SK-N-SH (cell line): ENCODE data around the gene KCNC4. TPM values are rescaled to one million over a fixed set of nuclear protein-coding genes. Genes with fewer than 3 reads are reported as not detected.

ENCODE experiments used
- CTCF ChIP-seq: fragments of 200-600 bp; sonication (generic); IDR thresholded peaks from 2 replicates; pipeline ENCODE4 v1.6.1; 2017; ENCODE audit warnings: antibody characterized with exemption, mild to moderate bottlenecking, moderate library complexity
- NRF1 ChIP-seq: IDR thresholded peaks from 2 replicates; pipeline ENCODE4 v1.6.1; 2012; ENCODE audit warnings: low read depth, mild to moderate bottlenecking, low read length
- SIN3A ChIP-seq: IDR thresholded peaks from 2 replicates; pipeline ENCODE4 v1.6.1; 2012; ENCODE audit warnings: low read depth, mild to moderate bottlenecking, low read length, moderate library complexity, borderline replicate concordance
- YY1 ChIP-seq: IDR thresholded peaks from 2 replicates; pipeline ENCODE4 v1.4.0; 2012; ENCODE audit warnings: low read depth, mild to moderate bottlenecking
- polyA plus RNA-seq, 3 experiments: library from polyadenylated mRNA; depleted of rRNA; stranded (reverse); fragments of >200 nt; gene quantifications; 2 replicates each; pipeline ENCODE4 v1.2.3, GENCODE V29; 2012
- small RNA-seq, 7 experiments: library from RNA; depleted of rRNA; stranded (forward); fragments of <200 nt; gene quantifications; one replicate each; pipeline ENCODE3, GENCODE V24; 2012

KCNC4 gene
- polyA plus RNA-seq, 1 of the 3 experiments (the other 2 are of a cell fraction), result 0.51 TPM

GRCh38 chr1:110259770-110260169 is 49.7 kb downstream of the KCNC4 start (continued):
- TF ChIP-seq CTCF (no peak), SIN3A (no peak), YY1 (no peak), NRF1 (no peak)

Small RNA genes within 50 kb of the gene (small RNA-seq; reads per million reads assigned to genes)
- gene AL137790.1, result 0 reads per million in 7 experiments

Other genes with a start within 250 kb of the KCNC4 start
- 39.7 and 49.0 TPM in 2 replicates for gene AHCYL1, start 225.5 kb upstream of the KCNC4 start, polyA plus RNA-seq (2012; rRNA removed)
- 34.6 and 46.3 TPM in 2 replicates for gene STRIP1, start 175.7 kb upstream of the KCNC4 start, polyA plus RNA-seq (2012; rRNA removed)
- not detected in 2 replicates for gene ALX3, start 139.6 kb upstream of the KCNC4 start, polyA plus RNA-seq (2012; rRNA removed)
- not detected in 2 replicates for gene UBL4B, start 97.9 kb upstream of the KCNC4 start, polyA plus RNA-seq (2012; rRNA removed)
- gene SLC6A17, start 59.8 kb upstream of the KCNC4 start, polyA plus RNA-seq (2012; rRNA removed), result 0.62 and 0.67 TPM in 2 replicates
- gene RBM15, start 129.1 kb downstream of the KCNC4 start, polyA plus RNA-seq (2012; rRNA removed), result 3.8 and 4.7 TPM in 2 replicates
- gene SLC16A4, start 180.7 kb downstream of the KCNC4 start, polyA plus RNA-seq (2012; rRNA removed), result 3.0 and 5.2 TPM in 2 replicates
- gene LAMTOR5, start 197.4 kb downstream of the KCNC4 start, polyA plus RNA-seq (2012; rRNA removed), result 442 and 636 TPM in 2 replicates
- gene PROK1, start 240.8 kb downstream of the KCNC4 start, polyA plus RNA-seq (2012; rRNA removed), result not detected in 2 replicates